Fibroblast of skin of scalp (primary cell): ENCODE data around the gene ALOXE3. TPM values are rescaled to one million over a fixed set of nuclear protein-coding genes. Genes with fewer than 3 reads are reported as not detected.
A peak's percentile ranks its signal among the peaks of the same experiment; 100 is the strongest.

Experiments
- DNase-seq: peaks from one replicate; pipeline ENCODE4 v3.0.0-alpha.2; 2013
- polyA plus RNA-seq, 2 experiments: library from polyadenylated mRNA; unstranded; fragments of 120-200 nt; gene quantifications; one replicate each; pipeline ENCODE4 v1.2.1, GENCODE V29; 2013; ENCODE audit not compliant: insufficient read length in 2 of 2

ALOXE3 gene
- not detected for polyA plus RNA-seq (2013, experiment 1 of 2; ENCODE audit: insufficient read length)
- polyA plus RNA-seq (2013, experiment 2 of 2; ENCODE audit: insufficient read length): not detected

DNA sequence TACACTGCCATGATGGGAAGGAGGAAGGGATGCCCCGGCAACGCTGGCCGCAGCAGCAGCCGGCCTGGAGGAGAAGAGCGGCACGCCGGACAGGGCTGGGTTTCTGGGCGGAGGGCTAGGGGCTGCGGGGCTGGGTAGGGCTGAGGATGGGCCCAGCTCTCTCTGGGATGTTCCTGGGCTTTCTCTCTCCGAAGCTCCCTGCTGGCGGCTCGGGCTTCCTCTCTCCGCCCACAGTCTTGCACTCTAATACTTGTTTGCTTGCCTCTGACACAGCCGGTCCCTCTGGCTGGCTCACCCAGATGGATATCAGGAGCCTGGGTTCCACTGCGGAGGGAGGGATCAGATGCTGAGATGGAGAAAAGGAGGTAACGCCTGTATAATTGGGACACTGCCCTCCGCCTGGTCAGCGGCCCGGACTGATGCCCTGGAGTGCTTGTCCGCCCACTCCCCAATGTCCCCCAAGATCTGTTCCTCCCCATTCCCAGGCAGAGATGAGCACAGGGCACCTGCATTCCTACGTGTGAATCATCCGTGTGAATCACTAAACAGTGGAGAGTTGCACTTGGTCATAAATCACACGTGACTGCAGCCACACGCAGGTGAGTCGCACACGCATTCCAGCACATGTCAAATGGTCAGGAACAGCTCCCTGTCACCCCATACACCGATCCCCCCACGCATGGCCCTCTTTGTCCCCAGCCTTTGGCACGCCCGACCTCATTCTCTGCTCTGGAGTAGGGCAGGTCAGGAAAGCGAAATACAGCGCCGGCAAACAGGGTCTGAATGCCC is at the start of gene ALOXE3:
Gene ALOXE3 (minus strand): TSS at position 535 of the 789 bp plus-strand sequence. CDS start 524 bp downstream, at position 11.
- peak; percentile 44 for DNase-seq

DNA sequence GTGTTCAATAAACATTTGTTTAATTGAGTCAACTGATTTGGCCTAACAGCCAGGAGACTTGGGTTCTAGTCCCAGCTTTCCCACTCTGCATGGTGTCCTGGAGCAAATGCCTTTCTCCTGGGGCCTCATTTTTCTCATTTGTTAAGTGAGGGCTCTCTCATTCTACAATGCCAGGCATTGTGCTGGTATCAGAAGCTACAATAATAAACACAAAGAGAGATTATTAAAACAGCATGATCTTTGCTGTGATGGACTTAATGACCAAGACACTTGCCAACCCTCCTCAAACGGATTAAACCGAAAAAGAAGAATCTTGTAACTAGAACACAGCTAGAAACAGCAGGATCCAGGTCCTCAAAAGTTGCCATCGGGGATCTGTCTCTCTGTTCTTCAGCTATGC is 49.2 kb upstream of the ALOXE3 start:
- DNase-seq: no peak

DNA sequence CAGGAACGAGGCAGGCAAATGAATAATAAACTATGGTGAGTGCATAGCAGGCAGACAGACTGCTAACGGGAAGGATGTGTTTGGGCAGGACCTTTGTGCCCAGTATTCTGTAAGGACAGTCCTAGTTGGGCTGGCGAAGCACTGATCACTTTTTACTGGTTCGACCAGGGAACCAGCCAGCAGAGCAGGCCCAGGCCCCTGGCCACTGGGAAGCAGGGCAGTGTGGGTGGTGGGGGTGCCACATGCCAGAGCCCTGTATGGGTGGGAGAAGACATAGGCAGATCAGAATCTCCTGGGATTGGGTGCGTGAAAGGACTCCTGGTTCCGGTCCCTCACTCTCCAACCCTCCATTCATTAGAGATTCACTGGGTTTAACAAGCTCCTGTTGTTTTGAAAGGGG is 48.4 kb upstream of the ALOXE3 start:
- no peak for DNase-seq

- no peak for DNase-seq
Measured at GRCh38 chr17:8164815-8165131, 46.5 kb upstream of the ALOXE3 start.

DNA sequence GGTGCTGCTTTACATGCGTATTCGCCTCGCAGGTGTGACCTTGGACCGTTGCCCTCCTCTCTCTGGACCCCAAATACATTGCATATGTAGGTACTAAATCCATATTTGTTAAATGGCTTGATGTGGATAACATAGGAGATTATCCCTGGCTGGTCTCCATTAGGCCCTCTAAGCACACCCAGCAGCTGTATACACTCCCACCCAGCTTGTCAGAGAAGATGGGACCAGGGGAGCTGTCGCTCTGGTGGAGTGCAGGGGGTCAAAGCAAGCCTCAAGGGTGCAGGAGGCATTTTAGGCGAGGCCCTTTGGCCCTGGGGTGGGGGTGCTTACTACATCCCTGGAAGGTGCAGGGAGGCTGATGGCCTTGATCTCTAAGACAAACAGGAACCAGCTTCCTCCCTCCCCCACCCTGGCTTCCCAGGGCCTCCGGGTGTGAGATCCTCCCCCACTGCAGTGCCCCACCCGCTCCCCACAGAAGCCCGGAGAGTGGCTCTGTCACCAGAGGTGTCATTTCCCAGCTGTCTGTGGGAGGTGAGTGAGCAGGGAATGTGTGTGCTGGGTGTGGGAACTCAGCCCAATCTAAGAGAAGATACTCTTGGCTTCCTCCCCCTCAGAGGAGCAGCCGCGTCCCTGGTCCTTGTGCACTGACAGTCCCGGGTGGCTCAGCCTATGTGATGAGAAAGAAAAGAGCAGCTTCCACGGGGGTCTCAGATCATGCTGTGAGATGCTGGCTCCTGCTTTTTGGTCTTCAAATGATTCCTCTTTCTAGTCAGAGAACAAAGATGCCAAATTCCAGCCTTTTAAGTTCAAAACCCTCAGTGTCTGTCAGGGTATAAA is 45.9 kb upstream of the ALOXE3 start:
- DNase-seq: peak; percentile 74

DNA sequence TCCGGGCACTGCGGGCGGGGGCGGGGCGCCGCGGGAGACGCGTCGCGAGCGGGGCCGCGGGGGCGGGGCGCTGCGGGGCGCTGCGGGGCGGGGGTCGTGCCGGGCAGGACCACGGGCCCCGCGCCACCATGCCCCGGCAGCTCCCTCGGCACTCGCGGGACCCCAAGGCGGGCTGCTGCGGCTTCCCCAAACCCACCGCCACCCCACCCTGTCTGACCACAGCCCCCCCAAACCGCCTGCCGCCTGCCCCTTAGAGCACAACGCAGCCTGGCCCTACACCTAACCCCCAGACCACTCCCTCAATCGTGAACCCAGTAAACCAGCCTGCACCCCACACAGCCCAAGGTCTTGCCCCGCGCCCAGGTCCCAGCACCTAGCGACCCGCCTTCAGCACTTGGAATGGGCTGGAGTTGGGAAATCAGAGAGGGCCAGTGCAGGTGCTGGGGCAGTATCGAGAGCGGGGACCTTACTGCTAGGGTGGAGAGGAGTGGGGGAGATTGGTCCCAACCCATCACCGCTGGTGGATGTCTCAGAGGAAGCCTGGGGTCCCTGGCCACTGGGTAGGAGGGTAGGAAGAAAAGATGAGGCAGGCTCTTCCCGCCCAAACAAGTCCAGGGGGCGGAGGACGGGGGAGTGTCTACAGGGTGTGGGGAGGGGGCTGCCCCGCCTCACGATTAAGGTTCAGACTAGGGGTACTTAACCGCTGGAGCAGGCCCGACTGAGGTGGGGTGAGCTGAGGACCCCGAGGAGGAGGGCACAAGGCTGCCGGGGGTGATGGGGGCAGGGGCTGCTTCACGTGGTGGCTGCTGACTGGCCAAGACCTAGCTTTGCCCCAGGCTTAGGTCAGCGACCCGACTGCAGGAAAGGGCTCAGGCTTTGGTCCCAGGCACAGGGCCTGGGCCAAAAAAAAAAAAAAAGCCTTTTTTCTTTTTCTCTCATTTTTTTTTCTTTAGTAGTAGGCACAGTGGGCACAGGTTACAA is 45.0 kb upstream of the ALOXE3 start:
- no peak for DNase-seq

- peak; percentile 77 for DNase-seq
Measured at GRCh38 chr17:8162233-8162996, 44.1 kb upstream of the ALOXE3 start, which contains the start of gene VAMP2. VAMP2 (minus strand) TSS chr17:8162948; CDS start chr17:8162879, 69 bp downstream.

GRCh38 chr17:8161289-8162232 is 43.2 kb upstream of the ALOXE3 start:
- no peak for DNase-seq

GRCh38 chr17:8160741-8161221 is 42.5 kb upstream of the ALOXE3 start:
- DNase-seq: no peak

DNA sequence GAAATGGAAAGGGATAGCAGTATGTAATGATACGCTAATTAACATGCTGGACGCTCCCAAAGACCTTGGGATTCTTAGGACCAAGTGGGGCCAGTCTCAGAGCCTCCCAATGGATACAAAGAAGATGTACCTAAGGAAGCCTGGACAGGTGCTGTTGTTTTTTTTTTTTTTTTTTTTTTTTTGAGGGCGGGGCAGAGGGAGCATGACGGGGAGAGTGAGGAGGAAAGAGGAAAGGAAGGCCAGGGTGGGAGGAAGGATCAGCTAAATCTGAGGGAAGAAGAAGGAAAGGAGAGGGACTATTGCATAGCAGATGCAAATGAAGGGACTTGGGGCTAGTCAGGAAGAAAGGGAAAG is 41.9 kb upstream of the ALOXE3 start:
- DNase-seq: no peak

GRCh38 chr17:8159459-8160223 is 41.3 kb upstream of the ALOXE3 start:
- DNase-seq: no peak

DNA sequence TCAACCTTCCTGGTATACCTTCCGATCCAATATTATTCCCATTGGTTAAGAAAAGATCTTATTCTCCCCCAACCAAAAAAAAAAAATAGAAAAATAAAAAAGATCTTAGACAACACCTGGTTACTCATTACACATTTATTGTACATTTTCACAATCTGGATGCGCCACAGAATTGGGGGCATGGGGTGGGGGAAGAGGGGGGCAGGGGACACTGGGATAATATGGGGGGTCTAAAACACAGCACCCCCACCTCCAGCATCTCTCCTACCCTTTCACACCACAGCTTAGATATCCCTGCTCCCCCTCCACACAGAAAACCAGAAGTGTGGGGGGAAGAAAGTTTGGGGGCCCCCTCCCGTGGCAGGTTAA is 40.7 kb upstream of the ALOXE3 start:
- no peak for DNase-seq

GRCh38 chr17:8158267-8159031 is 40.1 kb upstream of the ALOXE3 start:
- peak; percentile 83 for DNase-seq

- peak; percentile 100 for DNase-seq
Measured at GRCh38 chr17:8156246-8156992, 38.1 kb upstream of the ALOXE3 start.

GRCh38 chr17:8155996-8156245 is 37.6 kb upstream of the ALOXE3 start:
- DNase-seq: no peak

DNA sequence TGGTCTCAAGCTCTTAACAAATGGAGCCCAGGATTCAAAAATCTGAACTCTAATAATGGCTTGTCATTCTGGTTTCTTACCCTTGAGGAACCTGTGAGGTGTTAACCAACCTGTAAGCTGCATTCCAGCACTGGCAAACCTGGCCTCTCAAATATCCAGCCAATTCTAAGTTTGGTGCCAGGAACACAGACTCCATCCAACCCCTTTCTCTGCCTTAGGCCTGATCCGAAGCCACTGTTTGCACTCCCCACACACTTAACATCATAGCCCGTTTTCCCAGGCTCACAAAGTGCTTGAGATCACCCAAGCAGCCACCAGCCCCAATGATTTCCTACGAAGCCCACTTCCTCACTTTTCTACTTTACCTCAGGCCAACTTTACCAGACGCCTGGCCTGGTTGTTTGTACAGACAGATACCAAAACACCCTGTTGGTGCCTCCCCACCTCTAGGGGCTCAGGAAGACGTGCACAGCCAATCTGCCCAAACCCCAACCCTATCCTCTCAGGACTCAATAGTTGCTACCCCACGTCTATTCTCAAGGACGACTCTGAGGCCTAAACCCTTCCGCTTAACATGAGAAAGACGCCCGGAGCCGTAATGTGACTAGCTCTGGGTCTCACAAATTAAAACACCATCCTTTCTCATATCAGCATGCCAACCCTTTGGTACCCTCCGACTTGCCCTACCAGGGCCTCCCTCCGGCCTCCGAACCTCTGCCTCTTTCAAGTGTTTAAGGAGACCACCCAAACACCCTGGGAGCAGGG is 37.1 kb upstream of the ALOXE3 start:
- DNase-seq: no peak

DNA sequence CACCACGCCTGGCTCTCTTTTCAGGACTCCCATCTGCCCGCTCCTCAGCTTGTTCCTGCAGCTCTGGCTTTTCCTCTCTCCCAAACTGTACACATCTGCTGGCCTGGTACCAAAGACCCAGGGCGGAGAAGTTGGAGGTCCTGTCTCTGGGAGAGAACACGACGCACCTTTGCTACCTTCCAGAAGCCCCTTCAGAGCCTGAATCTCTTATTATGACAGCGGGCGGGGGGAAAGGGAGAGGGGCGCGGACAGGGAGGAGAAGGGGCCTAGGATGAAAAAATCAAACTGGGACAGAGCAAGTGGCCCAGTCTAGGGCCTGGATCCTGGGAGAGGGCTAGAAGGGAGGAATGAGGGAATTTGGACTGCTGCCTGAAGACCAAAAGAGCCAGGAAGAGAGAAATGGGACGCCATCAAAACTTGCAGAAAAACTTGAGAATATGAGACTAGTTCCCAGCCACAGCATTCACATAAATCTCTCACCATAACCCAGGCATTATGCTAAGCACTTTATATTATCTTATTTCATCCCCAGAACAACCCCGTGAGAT is 36.4 kb upstream of the ALOXE3 start:
- DNase-seq: no peak
